HCT116 (cell line): ENCODE results near the gene SFXN5.

ENCODE experiments used
- POLR2A ChIP-seq: IDR thresholded peaks from 2 replicates; pipeline ENCODE4 v1.7.0; 2011; ENCODE audit warnings: borderline replicate concordance; ENCODE audit not compliant: insufficient read depth, insufficient read length; ENCODE audit errors: extremely low read depth
- TF ChIP-seq, protein P1 (sequence below), 3 experiments: fragments of 200-600 bp in 1 of 3; sonication (generic) in 1 of 3; IDR thresholded peaks in 2 of 3; conservative IDR thresholded peaks in 1 of 3; 2 replicates each; pipeline ENCODE4 v1.5.1; 2012 to 2017; ENCODE audit warnings: low read depth in 2 of 3, low read length in 2 of 3, antibody characterized with exemption in 1 of 3, borderline replicate concordance in 1 of 3, control low read depth in 1 of 3, mild to moderate bottlenecking in 1 of 3, mixed read lengths in 1 of 3, mixed run types in 1 of 3, moderate library complexity in 1 of 3; ENCODE audit not compliant: insufficient read depth in 1 of 3

DNA sequence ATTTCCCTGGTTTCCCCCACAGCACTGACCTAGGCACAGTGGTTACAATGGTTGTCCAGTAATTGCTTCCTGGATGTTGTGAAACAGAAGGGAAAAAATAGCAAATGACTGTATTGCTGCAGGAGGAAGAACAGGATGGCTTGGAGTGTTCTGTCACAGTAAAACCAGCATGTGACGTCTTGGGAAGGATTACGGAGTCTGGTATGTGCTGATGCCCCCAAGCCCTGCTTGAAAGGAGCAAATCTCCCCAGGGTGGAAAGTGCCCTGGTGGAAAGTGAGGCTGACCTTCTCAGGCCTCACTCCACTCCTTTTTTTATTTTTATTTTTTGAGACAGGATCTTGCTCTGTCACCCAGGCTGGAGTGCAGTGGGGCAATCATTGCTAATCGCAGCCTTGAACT is 33.4 kb upstream of the SFXN5 start:
- no peak for TF ChIP-seq POLR2A
- TF ChIP-seq, protein P1, sequence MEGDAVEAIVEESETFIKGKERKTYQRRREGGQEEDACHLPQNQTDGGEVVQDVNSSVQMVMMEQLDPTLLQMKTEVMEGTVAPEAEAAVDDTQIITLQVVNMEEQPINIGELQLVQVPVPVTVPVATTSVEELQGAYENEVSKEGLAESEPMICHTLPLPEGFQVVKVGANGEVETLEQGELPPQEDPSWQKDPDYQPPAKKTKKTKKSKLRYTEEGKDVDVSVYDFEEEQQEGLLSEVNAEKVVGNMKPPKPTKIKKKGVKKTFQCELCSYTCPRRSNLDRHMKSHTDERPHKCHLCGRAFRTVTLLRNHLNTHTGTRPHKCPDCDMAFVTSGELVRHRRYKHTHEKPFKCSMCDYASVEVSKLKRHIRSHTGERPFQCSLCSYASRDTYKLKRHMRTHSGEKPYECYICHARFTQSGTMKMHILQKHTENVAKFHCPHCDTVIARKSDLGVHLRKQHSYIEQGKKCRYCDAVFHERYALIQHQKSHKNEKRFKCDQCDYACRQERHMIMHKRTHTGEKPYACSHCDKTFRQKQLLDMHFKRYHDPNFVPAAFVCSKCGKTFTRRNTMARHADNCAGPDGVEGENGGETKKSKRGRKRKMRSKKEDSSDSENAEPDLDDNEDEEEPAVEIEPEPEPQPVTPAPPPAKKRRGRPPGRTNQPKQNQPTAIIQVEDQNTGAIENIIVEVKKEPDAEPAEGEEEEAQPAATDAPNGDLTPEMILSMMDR (IDR thresholded peaks at IDR 0.05 in 2 of 3, conservative IDR thresholded peaks at IDR 0.05 in 1 of 3; ENCODE audit: borderline replicate concordance in 1 of 3, insufficient read depth in 1 of 3, low read depth in 2 of 3, low read length in 2 of 3), result no peak
